Transverse colon (tissue), 4 donors: ENCODE measurements around the gene MTURN. TPM values are rescaled to one million over a fixed set of nuclear protein-coding genes. Genes with fewer than 3 reads are reported as not detected.

Experiments
- DNase-seq: peaks from one replicate; pipeline ENCODE4 v3.0.0-alpha.2; 2019
- H3K27ac ChIP-seq, 4 donors: fragments of 200-600 bp; sonication (generic); 2 replicates each; pipeline ENCODE4 v1.5.1; 2016 to 2018; ENCODE audit warnings: inconsistent platforms in 4 of 4
- H3K27me3 ChIP-seq: fragments of 200-600 bp; sonication (generic); 2 replicates; pipeline ENCODE4 v1.5.1; 2017; ENCODE audit warnings: inconsistent platforms
- H3K36me3 ChIP-seq, 4 donors: fragments of 200-600 bp; sonication (generic); 2 replicates each; pipeline ENCODE4 v1.5.1; 2017 to 2019; ENCODE audit warnings: inconsistent platforms in 4 of 4
- H3K4me1 ChIP-seq, 4 donors: fragments of 200-600 bp; sonication (generic); 2 replicates each; pipeline ENCODE4 v1.5.1; 2017 to 2020; ENCODE audit warnings: inconsistent platforms in 4 of 4
- H3K4me3 ChIP-seq, 4 donors: fragments of 200-600 bp; sonication (generic); 1 replicate in 1 of 4; 2 replicates in 3 of 4; pipeline versions ENCODE4 v1.5.1 to v1.6.1; 2017 to 2019; ENCODE audit warnings: inconsistent platforms in 4 of 4
- H3K9me3 ChIP-seq, 2 donors: fragments of 200-600 bp; sonication (generic); 2 replicates each; pipeline ENCODE4 v1.5.1; 2017 to 2019; ENCODE audit warnings: inconsistent platforms in 2 of 2
- CTCF ChIP-seq, 5 experiments: fragments of 200-600 bp in 3 of 5; fragments of 450-650 bp in 2 of 5; sonication (generic) in 3 of 5; IDR thresholded peaks; 1 replicate in 2 of 5; 2 replicates in 3 of 5; pipeline ENCODE4 v1.5.1; 2016 to 2017; ENCODE audit warnings: antibody characterized with exemption in 5 of 5, inconsistent platforms in 3 of 5, mild to moderate bottlenecking in 2 of 5, moderate library complexity in 1 of 5
- EP300 ChIP-seq: sonication (generic); formaldehyde crosslinking; IDR thresholded peaks from one replicate; pipeline ENCODE4 v1.6.1; 2017; ENCODE audit warnings: antibody characterized with exemption, low read depth
- POLR2A ChIP-seq: fragments of 450-650 bp; IDR thresholded peaks from one replicate; pipeline ENCODE4 v1.6.1; 2016; ENCODE audit warnings: antibody characterized with exemption, mild to moderate bottlenecking, moderate library complexity
- POLR2AphosphoS5 ChIP-seq, 3 donors: sonication (generic); formaldehyde crosslinking; IDR thresholded peaks; one replicate each; pipeline ENCODE4 v1.6.1; 2016; ENCODE audit warnings: antibody characterized with exemption in 3 of 3
- WGBS, 2 donors: methylation state at CpG; one replicate each; pipeline ENCODE4 v1.1.5; 2018; ENCODE audit warnings: low coverage in 1 of 2; 5-methylcytosine and 5-hydroxymethylcytosine counted together
- in situ Hi-C, 4 donors: fragments of 200-750 bp; cut with MboI; loops; one replicate each; pipeline versions ENCODE4 v1.15.0 to v1.15.1; 2017; ENCODE audit warnings: low sequenced_read_pairs in 3 of 4, low pct_ligation_motif_present in 1 of 4, low pct_unique_long_range_greater_than_20kb in 1 of 4
- intact Hi-C: fragments of 100-400 bp; cut with DNase I; formaldehyde crosslinking; loops from one replicate; pipeline ENCODE4 v1.15.1; 2023; ENCODE audit warnings: low total_unique reads
- total RNA-seq, 4 donors: library from RNA; depleted of rRNA; stranded (reverse); fragments of >200 nt; gene quantifications; one replicate each; pipeline ENCODE4 v1.1.0, GENCODE V29; 2016

Gene MTURN
- total RNA-seq, 4 donors from 2014 or later: 7.9 to 28.3 (median 15.0) TPM

- intact Hi-C loops: no loop called here
- no peak overlapping the region for H3K27ac ChIP-seq
Observed at GRCh38 chr7:30136743-30137485, 2.1 kb downstream of the MTURN start.

GRCh38 chr7:30139836-30140384 lies 5.1 kb downstream of the MTURN start:
- in situ Hi-C loops: no loop called here

More at GRCh38 chr7:30136743-30137485, 2.1 kb downstream of the MTURN start:
- DNase-seq: no peak
- Histone ChIP-seq H3K4me3 (peak overlapping the region in 1 of 4 donors; percentile 67), H3K36me3 (no peaks in the 10 kb centered on the region), H3K4me1 (peaks cover 4 to 21% (median 8%) of the 10 kb centered on the region in 4 donors), H3K9me3 (no peaks in the 10 kb centered on the region), H3K27me3 (no peaks in the 10 kb centered on the region)
- in situ Hi-C loops: no loop called here
- TF ChIP-seq POLR2A (no peak), POLR2AphosphoS5 (IDR thresholded peaks at IDR 0.05) (no peak), EP300 (no peak), CTCF (IDR thresholded peaks at IDR 0.05) (no peak)
- WGBS, 2 donors: 86 to 90% methylated on average over 4 to 7 of the region's 7 CpGs

GRCh38 chr7:30140456-30140855 lies 5.7 kb downstream of the MTURN start:
- no peak overlapping the region for H3K27ac ChIP-seq
- peaks cover 0 to 45% (median 27%) of the 10 kb centered on the region in 4 donors for H3K4me1 ChIP-seq
- no peaks in the 10 kb centered on the region for H3K9me3 ChIP-seq
- TF ChIP-seq EP300 (no peak), POLR2AphosphoS5 (IDR thresholded peaks at IDR 0.05) (no peak), POLR2A (no peak), CTCF (IDR thresholded peaks at IDR 0.05) (no peak)
- intact Hi-C loops (no loop called here), in situ Hi-C loops (no loop called here)
- H3K27me3 ChIP-seq: no peaks in the 10 kb centered on the region
- H3K4me3 ChIP-seq: no peak overlapping the region
- no peak for DNase-seq
- 87 to 91% methylated on average over 3 of the region's 3 CpGs for WGBS, 2 donors
- H3K36me3 ChIP-seq: no peaks in the 10 kb centered on the region

More at GRCh38 chr7:30139836-30140384, 5.1 kb downstream of the MTURN start:
- H3K27me3 ChIP-seq: no peaks in the 10 kb centered on the region
- TF ChIP-seq CTCF (IDR thresholded peaks at IDR 0.05) (no peak), POLR2AphosphoS5 (IDR thresholded peaks at IDR 0.05) (no peak), POLR2A (no peak), EP300 (no peak)
- peaks cover 0 to 45% (median 27%) of the 10 kb centered on the region in 4 donors for H3K4me1 ChIP-seq
- WGBS, 2 donors: 58 to 67% methylated on average over 3 to 4 of the region's 4 CpGs
- DNase-seq: no peak
- H3K27ac ChIP-seq: no peak overlapping the region
- H3K4me3 ChIP-seq: no peak overlapping the region
- H3K9me3 ChIP-seq: no peaks in the 10 kb centered on the region
- intact Hi-C loops: no loop called here
- no peaks in the 10 kb centered on the region for H3K36me3 ChIP-seq

- Histone ChIP-seq H3K4me3 (no peak overlapping the region), H3K27me3 (no peaks in the 10 kb centered on the region), H3K27ac (peak overlapping the region; percentile 26 to 70 (median 44)), H3K9me3 (no peaks in the 10 kb centered on the region), H3K4me1 (peaks cover 0 to 37% (median 20%) of the 10 kb centered on the region in 4 donors), H3K36me3 (no peaks in the 10 kb centered on the region)
- intact Hi-C loops (no loop called here), in situ Hi-C loops (no loop called here)
- TF ChIP-seq CTCF (IDR thresholded peaks at IDR 0.05) (no peak), POLR2AphosphoS5 (IDR thresholded peaks at IDR 0.05) (no peak), EP300 (no peak), POLR2A (no peak)
- DNase-seq: peak; percentile 34
- 33 to 54% methylated on average over 6 to 9 of the region's 9 CpGs for WGBS, 2 donors
Observed at GRCh38 chr7:30142710-30143109, 7.9 kb downstream of the MTURN start.
